GM12892 (cell line): Measurements from ENCODE around the gene PEX14.

Experiments used
- DNase-seq: peaks from one replicate; pipeline ENCODE4 v3.0.0; 2011; ENCODE audit not compliant: insufficient read length
- FAIRE-seq: peaks from 2 replicates; lab custom pipeline; 2011; peaks lifted over from hg19 to GRCh38; lab: Jason Lieb, UNC
- POLR2A ChIP-seq: IDR thresholded peaks from 2 replicates; pipeline ENCODE4 v1.6.1; 2011; ENCODE audit warnings: low read depth, low read length, control low read depth
- POLR2AphosphoS5 ChIP-seq: IDR thresholded peaks from 2 replicates; pipeline ENCODE4 v1.6.1; 2011; ENCODE audit warnings: low read depth, low read length, control low read depth
- TAF1 ChIP-seq: IDR thresholded peaks from 2 replicates; pipeline ENCODE4 v1.6.1; 2011; ENCODE audit warnings: low read depth, mild to moderate bottlenecking, control low read depth, low read length, borderline replicate concordance

Gene PEX14

DNA sequence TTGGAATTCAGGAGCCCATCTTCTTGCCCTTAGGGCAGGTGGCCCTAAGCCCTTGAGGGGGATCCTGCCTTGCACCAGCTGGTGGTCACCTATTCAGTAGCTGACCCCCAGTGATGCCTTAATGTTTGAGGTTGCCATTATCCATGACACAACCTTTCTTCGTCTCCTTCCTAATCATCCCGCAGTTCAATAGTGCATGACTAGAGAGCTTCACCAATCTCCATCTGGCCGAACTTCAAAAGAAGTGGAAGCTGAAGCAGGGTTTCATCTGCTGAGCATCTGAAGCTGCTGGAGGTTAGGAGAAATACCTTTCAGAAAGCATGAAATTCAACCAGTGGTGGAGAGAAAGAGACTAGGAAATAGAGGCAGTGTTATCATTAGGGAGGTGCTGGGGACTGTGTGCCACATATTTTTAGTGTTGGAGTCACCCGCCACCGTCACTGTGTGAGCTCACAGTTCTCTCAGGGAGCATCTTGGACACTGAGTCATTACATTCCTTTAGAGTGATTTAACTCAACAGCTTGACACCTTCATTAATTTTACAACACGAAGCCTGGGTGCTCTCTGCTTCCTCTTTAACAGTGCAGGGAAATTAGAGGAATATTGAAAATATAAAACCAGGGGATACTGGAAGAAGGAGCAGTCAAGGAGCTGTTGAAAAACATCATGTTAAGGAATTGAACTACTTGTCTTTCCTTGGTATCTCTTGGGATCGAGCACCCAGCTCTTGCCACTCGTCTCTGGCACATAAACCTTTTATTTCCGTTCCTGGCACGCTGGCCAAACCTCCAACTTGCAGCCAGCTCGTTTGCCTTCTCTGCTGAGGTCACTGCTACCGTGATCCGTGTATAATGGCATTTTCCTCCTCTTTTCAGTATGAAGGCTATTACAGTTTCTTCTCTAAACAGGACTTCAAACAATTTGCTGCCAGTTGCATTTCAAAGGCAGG lies 53.6 kb downstream of the PEX14 start:
- FAIRE-seq (no peak), DNase-seq (no peak)
- TF ChIP-seq TAF1 = no peak
- no peak for TF ChIP-seq POLR2AphosphoS5
- no peak for TF ChIP-seq POLR2A

DNA sequence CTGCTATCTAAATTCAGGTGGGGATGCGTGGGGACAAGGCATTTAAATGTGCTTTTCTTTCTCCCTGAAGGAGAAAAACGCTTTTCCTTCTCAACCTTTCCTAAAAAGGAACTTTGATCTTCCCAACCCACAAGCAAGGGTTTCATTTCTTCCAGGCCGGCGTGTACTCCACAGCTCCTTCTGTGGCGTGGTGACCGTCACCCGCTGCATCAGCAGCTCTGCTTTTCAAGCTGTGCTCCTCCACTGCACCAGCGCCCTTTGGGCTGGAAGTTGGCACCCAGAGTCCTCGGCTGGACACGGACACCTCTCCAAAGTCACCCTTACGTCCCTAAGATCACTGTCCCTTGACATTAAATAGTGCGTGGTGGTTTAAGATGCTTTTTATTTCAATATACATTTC lies 54.3 kb downstream of the PEX14 start:
- DNase-seq = no peak
- FAIRE-seq = no peak
- TF ChIP-seq POLR2AphosphoS5 = no peak
- no peak for TF ChIP-seq TAF1
- TF ChIP-seq POLR2A = no peak

DNA sequence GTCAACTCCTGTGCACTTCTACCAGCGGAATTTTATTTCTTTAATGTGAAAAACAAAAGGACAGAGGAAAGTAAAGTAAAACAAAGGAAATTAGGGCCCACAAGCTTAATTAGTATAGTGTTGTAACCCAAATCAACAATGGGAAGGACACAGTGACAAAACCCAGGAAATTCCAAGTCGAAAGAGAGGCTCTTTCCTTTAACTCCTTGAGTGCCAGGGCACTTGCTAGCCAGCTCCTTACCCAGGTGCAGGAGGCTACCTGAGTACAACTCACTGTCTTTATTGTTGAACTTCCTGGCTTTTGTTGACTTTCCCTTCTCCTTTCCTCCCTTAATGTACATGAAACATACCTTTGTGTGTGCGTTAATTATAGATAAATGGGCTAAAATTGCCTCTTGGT lies 55.0 kb downstream of the PEX14 start:
- DNase-seq = no peak
- no peak for FAIRE-seq
- TF ChIP-seq POLR2AphosphoS5 (no peak), TAF1 (no peak)

DNA sequence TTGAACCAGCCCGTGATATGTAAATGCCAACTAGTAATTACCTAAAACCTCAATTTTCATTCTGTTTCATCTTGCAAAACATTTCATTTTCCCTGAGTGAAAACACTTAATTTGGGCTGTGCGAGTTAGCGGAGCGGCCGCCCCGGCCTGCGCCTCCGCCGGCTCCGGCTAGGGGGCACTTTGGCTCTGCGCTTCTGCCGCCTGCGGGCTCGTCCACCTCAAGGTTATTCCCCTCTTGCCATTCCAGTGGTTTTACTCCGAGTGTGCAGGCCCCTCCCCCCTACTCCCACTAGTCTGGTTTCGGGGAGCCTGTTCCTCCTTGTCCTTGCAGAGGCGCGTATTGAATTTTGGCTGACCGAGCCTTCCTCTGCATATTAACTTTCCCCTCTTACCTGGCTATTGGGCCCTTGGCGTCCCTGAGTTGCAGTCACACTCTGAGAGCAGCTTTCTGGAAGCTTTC lies 55.6 kb downstream of the PEX14 start:
- DNase-seq (no peak), FAIRE-seq (no peak)
- TF ChIP-seq POLR2A (no peak), TAF1 (no peak), POLR2AphosphoS5 (no peak)

DNA sequence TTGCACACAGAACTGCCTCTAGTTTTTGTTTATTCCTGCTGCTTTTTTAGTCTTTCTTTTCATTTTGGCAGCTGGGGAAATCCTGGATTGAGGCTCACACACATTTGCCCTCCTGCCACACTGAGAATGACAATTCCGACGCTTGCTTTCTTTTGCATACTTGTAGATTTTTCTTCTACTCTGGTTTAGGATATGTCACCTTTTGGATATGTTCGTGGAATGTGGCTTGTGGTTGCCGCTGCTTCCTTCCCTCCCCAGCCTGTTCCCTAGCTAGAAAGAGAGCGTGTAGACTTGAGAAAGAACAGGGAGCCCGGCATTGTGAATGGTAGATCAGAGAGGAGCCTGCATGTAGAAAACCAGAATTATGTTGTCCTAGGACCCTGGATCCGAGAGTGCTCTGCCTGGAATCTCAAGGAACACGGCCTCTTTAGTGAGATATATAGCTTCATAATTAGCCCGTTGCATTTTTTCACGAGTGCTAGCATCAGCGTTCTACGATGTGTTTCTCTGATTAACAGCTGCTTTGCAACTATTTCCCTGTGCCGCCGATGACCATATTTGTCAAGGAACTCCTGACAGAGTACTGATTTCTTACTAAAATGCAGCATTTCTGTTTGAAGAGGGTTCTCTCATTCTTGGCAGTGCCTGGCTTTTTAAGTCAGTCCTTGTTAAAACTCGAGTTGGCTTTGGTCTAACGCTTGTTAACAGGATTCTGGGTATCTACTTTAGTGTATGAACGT lies 56.2 kb downstream of the PEX14 start:
- FAIRE-seq (no peak), DNase-seq (no peak)
- TF ChIP-seq POLR2AphosphoS5 (no peak), POLR2A (no peak), TAF1 (no peak)

DNA sequence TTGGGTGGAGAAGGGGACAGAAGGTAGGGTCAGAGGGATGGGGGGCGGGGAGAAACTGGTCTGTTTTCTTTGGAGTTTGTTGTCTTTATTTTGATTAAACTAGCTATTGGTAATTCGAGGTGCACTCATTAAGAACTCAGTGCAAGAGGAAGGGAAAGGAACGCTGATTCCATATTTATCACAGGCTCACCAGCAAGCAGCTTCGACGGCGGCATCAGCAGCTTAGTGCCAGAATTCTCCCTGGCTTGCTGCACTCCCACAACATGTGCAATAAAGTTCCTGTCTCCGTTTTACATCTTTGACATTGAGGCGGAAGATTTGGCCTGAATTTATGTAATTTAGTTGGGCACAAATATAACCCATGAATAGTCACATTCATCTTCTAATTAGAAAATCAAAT lies 57.6 kb downstream of the PEX14 start:
- no peak for TF ChIP-seq POLR2A
- no peak for TF ChIP-seq POLR2AphosphoS5
- TF ChIP-seq TAF1 = no peak
- DNase-seq (no peak), FAIRE-seq (no peak)

DNA sequence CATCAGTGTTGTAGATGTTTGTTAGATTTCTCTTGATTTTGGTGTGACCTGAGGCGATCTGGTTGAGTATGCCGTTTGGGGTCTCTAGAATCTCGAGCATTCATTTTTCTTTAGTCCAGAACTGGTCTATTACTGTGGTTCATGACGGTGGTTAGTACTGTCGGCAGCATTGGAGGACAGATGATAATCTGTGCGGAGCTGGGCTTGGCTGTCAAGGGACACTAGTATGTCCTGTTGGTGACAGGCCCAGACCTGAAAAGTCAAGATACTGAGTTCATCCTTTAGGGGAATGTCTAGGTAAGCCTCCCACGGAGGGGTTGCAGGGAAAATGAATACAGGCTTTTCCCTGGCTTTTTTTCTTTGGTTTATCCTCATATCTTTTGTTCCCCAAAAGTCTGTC lies 59.8 kb downstream of the PEX14 start:
- no peak for FAIRE-seq
- DNase-seq = no peak
- no peak for TF ChIP-seq POLR2AphosphoS5
- TF ChIP-seq POLR2A = no peak
- TF ChIP-seq TAF1 = no peak

DNA sequence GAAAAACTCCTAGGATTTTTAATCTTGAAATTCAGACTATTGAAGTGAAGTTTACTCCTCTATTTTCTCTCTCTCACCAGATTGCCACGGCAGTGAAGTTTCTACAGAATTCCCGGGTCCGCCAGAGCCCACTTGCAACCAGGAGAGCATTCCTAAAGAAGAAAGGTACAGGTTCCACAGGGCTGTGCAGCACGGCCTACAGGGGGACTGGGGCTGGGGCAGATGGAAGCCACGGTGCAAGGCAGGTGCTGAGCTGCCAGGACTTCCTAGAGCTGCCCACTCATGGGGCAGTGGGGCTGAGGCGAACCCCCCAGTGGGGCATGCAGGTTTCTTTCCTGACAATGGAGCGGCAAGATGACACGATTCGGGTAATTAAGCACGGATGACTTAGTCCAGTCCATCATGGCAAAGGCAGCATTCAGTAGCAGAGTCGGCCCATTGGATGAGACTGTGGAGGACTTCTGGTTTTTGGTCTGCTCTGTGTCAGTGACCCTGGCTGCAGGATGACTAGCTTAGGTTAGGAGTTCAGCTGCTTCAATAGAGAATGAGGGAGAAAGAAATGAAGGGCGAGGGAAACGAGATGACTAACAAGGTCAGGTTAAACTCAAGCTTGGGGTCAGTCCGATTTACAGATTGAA lies 61.5 kb downstream of the PEX14 start:
- DNase-seq (no peak), FAIRE-seq (no peak)
- no peak for TF ChIP-seq TAF1
- TF ChIP-seq POLR2A = no peak
- no peak for TF ChIP-seq POLR2AphosphoS5

DNA sequence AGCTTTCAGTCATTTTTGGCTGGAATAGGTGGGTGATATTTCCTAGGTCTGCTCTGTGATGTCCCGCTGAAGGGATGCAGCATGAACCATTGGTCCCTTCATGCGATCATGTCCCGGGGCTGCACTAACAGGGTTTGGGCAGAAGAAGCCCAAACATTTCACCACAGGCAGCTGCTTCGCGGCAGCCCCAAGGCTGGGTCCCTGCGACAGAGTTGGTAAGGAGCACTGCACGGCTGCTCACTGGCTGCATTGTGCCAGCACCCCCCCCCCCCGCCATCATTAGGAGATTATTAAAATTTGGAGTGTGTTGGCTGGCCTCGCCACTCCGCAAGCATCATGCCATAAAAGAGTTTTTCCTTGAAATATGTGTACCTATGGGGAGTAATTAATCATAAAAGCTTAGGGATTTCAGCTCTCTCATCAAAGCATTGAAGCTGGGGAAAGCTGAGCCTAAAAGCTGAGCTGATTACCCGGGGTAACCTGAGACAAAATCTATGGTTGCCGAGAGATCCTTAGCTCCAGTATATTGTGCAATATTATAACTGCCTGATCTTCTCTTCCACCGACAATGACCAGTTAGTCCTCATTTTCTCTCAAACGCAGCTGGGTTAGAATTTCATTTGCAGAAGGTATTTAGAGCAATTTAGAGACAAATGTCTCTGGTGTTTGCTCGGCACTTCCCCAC lies 62.5 kb downstream of the PEX14 start:
- TF ChIP-seq POLR2A = no peak
- TF ChIP-seq TAF1 = no peak
- no peak for TF ChIP-seq POLR2AphosphoS5
- DNase-seq (no peak), FAIRE-seq (no peak)

DNA sequence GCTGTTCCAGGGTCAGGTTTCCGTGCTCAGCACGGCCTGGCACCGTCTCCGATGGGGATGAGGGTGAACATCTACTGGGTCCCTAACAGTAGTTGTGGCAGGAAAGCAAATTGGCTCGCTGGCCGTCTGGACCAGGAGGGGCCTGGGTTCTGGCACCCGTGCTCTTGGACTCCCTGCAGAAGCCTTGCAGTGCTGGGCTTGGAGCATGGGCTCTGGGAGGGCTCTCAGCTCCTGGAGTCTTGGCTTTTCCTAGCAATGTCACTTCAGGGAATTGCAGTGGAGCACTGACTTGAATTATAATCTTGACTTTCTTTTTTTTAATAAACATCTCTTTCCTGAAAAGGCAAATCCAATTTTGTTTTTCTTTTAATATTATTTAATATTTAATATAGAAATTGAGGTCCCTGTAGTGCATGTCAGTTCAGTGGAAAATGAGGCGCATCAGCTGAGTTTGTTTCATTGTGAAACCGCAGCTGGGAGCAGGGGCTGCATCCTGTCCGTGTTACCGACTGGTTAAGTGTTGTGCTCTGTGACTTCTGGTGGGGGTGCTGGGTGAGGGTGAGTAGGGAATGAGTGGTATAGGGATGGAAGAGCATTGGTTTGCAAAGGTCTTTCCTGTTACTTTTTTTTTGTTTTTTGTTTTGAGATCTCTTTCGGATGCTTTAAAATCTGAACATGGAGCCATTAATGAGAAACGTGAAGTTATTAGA lies 64.1 kb downstream of the PEX14 start:
- FAIRE-seq = no peak
- no peak for DNase-seq
- TF ChIP-seq POLR2AphosphoS5 = no peak
- TF ChIP-seq POLR2A = no peak
- TF ChIP-seq TAF1 = no peak
